DMS53 treated with DMSO at 0.1 percent for 48 hours (cell line): ENCODE measurements around the gene PRR12.
"Not testable (repeated sequence)": the region's sequence is repeated elsewhere in the genome, so short reads cannot be mapped to it uniquely, and the experiment has no call there.

Experiments
- DNase-seq: peaks from one replicate; lab custom pipeline; 2025; ENCODE audit not compliant: unreplicated experiment; lab: John Stamatoyannopoulos, UW

PRR12 gene

DNA sequence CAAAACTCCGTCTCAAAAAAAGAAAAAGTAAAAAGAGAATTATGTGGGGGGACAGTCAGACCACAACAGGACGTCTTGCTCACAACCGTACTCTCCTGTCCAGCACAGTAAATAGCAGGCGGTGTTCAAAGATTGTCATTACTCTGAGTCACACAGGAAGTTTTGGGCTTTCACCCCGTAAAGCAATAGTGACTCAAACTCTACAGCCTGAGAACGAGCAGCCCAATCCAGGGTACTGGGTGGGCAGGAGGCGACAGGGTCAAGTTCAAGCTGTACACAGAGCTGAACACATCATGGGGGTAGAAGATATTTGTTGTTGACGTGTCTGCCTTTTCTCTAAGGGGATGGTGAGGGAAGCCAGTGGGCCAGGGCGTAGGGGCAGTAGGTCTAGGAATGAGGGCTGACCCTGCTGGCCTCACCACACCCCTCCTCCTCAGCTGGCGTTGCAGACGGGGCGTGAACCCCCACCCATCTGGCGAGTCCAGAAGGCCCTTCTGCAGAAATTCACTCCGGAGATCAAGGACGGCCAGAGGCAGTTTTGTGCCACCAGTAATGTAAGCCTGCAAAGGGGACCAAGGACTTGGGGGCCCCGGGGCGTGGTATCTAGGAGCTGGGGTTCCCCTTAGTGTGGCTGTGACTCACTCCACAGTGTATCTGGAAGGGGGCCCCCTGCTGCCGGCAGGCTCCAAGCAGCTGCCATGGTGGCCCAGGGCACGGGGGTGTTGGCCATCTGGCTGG, 23.3 kb downstream of the PRR12 start:
- DNase-seq, result no peak

DNA sequence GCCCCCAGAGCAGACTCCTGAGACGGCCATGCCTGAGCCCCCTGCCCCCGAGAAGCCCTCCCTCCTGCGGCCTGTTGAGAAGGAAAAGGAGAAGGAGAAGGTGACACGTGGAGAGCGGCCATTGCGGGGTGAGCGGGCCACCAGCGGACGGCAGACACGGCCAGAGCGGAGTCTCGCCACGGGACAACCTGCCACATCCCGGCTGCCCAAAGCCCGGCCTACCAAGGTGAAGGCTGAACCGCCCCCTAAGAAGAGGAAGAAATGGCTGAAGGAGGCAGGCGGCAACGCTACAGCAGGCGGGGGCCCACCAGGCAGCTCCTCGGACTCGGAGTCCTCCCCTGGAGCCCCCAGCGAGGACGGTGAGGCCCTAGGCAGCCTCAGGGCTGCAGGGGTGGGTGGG, 24.9 kb downstream of the PRR12 start:
- DNase-seq, result no peak

DNA sequence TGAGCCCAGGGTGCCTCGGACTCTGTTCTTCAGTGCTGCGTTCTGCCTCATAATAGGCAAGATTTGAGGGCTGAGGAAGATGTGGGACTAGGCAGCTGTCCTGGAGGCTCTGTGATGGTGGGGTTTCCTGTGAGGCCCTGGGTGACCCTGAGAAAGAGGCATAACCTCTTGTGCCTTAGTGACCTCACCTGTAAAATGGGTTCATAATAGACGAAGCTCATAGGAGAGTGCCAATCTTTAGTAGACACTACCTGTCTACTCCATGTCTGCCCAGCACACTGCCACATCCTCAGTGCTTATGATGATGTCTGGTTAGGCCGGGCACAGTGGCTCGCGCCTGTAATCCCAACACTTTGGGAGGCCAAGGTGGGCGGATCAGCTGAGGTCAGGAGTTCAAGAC, 25.6 kb downstream of the PRR12 start:
- DNase-seq, result no peak

DNA sequence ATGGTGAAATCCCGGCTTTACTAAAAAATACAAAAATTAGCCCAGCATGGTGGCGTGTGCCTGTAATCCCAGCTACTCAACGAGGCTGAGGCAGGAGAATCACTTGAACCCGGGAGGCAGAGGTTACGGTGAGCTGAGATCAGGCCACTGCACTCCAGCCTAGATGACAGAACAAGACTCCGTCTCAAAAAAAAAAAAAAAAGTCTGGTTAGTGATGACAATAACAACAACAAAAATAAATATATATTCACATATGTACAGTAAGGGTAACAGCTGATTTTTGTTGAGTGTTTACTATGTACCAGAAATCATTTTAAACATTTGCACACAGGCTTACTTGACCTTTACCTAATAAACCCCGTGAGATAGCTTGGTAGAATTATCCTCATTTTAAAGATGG, 26.0 kb downstream of the PRR12 start:
- DNase-seq, result no peak

DNA sequence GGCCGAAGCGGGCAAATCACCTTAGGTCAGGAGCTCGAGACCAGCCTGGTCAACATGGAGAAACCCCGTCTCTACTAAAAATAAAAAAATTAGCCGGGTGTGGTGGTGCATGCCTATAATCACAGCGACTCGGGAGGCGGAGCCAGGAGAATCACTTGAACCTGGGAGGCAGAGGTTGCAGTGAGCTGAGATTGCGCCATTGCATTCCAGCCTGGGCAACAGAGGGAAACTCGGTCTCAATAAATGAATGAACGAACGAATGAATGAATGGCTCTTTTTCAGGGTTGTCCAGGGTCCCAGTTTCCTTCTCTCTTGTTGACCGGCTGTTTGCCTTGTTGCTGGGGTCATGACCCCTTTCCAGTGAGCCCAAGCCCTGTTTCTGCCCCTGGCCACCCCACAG, 26.9 kb downstream of the PRR12 start:
- DNase-seq, result not testable (repeated sequence)

DNA sequence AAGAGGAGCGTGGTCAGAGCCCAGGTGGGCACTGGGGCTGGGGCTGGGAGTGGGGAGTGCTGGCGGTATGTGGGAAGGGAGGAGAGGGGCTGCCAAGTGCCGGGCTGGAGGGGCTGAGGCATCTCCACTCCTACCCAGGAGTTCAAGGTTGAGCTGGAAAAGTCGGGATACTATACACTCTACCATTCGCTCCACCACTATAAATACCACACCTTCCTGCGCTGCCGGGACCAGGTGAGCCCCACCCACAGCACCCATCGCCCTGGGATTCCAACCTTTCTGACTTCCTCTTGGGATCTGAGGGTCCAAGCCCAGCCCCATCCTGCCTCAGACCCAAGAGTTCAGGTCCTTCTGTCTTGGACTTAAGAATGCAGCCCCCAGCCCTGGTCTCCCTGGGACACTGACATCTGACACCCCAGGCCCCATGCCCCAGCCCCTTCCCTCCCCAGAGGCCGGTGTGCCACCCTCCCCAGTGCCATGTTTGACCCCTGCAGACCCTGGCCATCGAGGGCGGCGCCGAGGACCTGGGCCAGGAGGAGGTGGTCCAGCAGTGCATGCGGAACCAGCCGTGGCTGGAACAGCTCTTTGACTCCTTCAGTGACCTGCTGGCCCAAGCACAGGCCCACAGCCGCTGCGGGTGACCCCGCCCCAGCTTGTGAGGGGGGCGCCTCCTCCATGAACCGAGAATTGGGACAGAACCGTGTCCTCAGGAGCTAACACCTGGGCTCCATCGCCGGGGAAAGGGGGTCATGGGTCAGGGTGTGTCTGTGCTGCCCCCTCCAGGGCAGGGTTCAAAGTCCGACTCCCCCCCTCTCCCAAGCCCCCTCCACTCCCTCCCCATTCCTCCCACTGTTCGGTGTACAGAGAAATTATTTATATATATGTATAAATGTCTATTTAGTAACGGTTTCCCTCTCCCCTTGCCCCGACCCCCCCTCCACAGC, 34.3 kb downstream of the PRR12 start:
- DNase-seq, result no peak

DNA sequence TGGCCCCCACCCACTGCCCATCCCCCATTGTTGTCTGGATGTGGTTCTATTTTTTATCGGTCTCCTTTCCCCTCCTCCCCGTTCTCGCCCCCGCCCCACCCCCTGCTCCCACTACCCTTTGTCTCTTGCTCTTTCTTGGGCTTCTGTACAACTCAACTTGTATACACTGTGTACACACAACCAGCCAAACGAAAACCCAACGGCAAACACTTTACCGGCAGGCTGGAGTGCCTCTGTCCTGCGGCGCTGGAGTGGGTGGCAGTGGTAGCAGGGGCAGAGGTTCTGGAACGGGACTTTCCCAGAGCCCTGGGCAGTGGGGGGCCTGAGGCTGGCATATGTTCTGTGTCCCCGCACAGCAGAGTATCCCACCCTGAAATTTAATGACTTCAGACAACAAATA, 35.2 kb downstream of the PRR12 start:
- DNase-seq, result no peak

DNA sequence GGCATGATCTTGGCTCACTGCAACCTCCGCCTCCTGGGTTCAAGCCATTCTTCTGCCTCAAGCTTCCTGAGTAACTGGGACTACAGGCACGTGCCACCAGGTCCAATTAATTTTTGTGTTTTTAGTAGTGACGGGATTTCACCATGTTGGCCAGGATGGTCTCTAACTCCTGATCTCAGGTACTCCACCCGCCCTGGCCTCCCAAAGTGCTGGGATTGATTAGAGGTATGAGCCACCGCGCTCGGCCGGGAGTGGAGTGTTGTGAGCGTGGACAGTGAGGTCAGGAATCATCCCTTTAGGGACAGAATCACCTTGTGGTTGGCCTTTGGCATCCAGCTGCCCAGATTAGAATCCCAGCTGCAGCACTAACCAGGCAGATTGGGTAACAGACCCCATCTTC, 38.7 kb downstream of the PRR12 start:
- no peak for DNase-seq

DNA sequence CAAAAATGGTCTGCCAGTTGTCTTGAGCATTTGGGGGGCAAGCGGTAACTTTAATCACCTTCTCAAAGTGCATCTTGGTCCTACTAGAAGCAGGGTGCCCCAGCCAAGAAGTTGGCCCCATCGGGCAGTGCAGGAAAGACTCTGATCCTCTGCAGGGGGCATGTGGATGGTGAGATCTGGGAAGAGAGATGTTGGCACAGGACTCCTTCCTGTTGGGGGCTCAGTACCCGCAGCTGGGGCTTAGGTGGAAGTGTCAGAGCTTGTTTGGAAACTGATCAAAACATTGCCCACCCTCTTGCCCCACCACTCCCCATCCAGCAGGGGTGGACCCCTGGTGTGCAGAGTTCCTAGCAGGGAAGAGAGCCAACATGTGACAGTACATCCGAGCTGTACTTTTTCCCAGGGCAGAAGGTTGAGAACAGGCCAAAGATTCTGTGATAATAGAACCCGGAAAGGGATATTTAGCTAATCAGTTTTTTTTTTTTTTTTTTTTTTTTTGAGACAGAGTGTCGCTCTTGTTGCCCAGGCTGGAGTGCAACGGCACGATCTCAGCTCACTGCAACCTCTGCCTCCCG, 40.1 kb downstream of the PRR12 start:
- no peak for DNase-seq

DNA sequence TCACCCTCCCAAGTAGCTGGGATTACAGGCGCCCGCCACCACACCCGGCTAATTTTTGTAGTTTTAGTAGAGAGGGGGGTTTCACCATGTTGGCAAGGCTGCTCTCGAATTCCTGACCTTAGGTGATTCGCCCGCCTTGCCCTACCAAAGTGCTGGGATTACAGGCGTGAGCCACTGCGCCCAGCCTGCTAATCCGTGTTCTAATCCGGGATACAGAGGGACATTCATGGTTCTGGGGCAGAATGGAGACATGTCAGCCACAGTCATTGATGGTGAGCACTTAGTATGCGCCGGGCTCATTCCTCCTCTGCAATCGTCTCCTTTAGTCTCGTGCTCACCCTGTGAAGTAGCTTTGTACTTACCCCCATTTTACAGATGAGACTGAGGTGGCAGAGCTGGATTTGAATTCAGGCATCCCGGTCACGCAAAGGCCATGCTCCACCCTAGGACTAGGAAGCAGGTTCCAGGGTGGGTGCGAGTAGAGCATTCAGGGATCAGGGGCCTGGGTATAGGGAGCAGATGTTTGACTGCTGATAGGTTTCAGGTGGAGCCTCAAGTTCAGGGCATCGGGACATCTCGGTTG, 40.7 kb downstream of the PRR12 start:
- no peak for DNase-seq

DNA sequence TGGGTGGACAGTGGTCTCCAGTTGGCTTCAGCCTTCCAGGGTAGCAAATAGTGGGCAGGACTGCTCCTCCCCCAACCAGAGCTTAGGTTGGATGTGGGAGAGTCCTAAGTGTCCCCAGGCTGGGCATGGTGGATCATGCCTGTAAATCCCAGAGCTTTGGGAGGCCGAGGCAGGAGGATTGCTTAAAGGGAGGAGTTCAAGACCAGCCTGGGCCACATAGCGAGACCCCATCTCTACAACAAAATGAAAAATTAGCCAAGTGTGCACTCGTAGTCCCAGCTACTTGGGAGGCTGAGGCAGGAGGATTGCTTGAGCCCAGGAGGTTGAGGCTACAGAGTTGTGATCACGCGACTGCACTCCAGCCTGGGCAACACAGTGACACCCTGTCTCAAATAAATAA, 41.6 kb downstream of the PRR12 start:
- DNase-seq, result no peak

DNA sequence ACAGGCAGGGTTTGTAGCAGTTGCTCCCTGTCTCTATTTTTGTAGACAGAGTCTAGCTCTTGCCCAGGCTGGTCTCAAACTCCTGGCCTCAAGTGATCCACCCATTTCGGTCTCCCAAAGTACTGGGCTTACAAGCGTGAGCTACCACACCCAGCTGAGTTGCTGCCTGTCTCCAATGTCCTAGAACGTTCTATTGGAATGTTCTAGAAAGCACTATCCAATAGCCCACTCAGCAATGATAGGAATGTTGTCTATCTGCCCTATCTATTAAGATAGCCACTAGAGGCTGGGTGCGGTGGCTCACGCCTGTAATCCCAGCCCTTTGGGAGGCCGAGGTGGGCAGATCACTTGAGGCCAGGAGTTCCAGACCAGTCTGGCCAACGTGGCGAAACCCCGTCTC, 42.3 kb downstream of the PRR12 start:
- DNase-seq, result not testable (repeated sequence)

DNA sequence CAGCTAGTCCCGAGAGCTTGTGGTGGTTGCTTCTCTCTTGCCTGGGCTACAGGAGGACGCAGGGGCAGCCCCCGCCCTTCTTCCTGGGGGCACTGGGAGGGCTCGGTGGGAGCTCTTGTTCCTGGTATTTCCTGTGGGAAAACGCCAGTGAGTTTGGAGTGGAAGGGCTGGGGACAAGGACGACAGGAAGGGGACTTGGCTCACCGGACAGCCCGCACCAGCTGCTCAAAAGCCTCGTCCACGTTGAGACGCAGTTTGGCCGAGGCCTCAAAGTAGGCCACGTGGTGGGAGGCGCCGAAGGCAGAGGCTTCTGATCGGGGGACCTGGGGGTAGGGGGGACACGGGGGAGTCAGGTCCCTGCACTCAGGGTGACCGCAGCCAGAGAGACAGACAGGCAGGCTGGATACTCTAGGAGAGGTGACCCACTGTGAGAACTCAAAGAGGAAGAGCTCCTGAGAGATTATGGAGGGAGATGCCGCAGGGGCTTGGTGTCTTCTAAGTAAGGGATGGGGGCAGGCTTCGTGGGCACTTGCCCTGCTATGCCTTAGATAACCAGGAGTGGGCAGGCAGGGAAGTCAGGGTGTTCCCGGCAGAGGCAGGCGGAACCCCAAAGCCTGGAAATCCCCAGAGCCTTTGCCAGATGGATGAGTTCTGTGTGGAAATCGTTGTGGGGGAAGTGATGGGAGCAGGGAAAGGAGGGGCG, 44.7 kb downstream of the PRR12 start:
- DNase-seq, result no peak

DNA sequence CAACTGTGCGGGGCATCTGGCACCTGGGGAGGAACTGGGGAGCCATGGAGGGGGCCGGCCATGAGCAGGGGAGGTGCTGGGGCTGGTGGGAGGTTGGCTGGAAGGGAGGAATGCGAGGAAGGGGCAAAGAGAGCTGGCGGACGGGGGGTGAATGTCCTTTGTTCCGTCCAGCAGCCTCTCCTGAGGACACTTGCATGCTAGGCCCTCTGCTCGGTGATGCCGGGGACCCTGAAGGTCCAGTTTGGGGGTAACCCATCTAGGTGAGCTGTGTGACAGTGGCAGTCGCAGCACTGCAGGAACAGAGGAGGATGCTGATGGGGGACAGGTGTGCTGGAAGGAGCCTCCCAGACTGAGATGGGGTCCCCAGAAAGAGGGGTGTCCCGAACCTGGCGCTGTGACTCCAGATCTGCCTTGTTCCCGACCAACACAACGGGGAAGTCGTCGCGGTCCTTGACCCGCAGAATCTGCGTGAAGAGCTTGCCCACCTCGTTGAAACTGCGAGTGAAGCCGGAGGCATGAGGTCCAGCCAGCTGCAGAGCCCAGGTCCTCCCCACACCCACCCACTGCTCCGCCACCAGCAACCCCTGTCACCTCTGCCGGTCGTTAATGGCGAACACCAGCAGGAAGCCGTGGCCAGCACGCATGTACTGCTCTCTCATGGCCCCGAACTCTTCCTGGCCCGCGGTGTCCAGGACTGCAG, 45.4 kb downstream of the PRR12 start:
- no peak for DNase-seq

DNA sequence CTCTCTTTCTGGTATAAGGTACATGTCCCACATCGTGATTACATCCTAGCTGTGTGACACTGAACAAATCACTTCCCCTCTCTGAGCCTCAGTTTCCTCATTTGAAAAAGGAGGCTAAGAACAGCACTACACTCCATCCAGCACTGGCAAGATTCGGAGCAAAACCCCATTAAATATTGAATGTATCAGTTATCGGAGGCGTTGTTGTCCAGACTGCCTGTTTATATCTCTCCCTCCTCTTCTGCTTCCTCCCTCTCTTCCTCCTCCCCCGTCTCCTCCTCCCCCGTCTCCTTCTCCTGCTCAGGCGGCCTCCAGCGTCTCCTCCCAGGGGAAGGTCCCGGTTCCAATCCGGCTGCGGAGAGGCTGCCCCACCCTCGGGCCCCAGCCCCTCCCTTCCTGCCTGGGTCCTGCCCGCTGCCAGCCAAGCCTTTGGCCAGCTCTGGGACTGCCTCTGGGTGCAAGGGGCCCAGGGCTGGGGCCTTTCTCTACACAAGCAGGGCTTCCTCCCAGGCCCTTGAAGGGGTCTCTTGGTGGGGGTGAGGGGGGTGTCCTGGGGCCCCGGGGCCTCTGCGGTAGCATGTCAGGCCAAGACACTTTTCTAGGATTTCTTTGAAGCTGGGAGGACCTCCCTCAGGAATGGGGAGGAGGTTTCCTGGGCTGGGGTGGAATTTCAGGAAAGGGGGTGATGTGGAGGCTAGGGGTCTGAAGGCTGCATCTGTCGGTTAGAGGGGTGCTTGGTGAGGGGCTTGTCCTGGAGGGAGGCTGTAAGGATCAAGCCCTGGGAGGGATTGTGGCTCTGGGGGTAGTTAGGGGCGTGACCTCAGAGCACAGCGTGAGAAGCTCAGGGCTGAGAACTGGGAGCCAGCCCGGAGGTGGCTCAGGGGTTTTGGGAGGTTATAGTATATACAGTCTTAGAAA, 47.1 kb downstream of the PRR12 start:
- DNase-seq, result no peak

DNA sequence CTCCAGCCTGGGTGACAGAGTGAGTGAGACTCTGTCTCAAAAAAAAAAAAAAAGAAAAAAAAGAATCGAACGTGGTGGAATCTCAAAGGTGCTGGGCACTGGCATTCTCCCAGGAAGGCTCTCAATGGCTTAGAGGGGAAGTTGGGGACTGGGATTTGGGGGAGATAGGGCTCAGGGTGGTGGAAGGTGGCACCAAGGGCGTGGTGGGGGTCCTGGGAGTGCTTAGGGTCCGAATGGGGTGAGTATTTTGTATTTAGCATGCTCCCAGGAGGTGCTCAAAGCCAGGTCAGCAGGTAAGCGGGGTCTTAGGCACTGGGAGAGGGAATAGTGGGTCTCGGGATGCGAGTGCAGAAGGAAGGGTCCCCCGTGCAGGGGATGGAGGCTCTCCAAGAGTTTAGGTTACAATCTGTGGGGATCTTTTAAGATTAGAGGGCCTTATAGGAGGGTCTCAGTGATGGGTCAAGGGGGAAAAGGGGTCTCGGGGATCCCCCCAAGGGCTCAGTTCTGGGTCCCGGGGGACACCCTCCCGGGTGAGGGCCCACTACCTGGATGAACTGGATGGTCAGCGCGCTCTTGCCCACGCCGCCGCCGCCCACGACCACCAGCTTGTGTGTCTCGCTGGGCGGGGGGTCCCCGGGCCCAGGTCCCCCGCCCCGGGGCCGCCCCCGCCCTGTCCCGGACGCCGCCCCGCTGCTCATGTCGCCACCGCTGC, 48.6 kb downstream of the PRR12 start:
- no peak for DNase-seq

DNA sequence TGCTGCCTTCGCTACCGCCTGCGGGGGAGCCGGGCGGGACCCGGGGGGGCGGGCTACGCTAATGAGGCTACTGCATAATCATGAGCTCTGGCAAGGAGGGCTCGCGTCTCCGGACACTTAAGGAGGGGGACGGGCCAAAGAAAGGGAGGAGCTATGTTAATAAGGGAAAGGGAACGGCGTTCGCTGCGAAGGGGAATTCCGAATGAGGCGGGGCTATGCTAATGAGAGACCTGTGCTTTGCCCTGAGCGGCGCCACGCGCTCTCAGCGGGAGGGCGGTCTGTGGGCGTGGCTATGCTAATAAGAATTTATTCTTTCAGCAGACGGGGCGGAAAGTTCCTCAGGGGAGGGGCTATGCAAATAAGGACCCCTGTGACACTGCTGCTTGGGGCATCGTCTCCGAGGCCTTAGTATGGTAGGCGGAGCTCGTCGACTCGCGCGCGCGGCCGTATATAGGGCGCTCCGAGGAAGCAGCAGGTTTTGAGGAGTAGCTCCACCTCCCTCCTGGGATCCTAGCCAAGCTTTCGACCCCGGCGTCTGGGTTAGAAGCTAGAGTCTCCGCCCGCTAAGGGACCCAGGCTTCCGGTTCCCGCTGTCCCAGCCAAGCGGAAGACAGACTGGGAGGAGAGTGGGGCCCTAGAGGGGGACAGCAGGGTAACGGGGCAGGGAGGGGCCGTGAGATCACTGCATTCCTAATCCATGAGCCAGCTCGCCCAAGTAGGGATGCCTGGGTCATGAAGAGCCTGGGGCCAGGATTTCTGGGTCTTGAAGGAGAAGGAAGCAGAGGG, 49.3 kb downstream of the PRR12 start, which contains the start of gene RRAS:
RRAS (minus strand) TSS at position 31 of the 786 bp plus-strand sequence. CDS start 45 bp downstream, outside the sequence.
- peak; percentile 99 for DNase-seq
